ENCODE measurements around the gene MRPS22. TPM values are rescaled to one million over a fixed set of nuclear protein-coding genes. Genes with fewer than 3 reads are reported as not detected.

Gene MRPS22
- total RNA-seq, 1 experiment from 2014 or later = 45.7 TPM

- Histone ChIP-seq H3K4me1 (ENCODE audit: insufficient read depth, low read length) (no peaks in the 10 kb centered on the region), H2BK120ac (ENCODE audit: low read depth, low read length, poor library complexity, severe bottlenecking) (no peak overlapping the region), H2BK20ac (ENCODE audit: low read depth, low read length, poor library complexity, severe bottlenecking) (no peak overlapping the region), H3K27ac (ENCODE audit: insufficient read length, low read depth, low read length) (no peak overlapping the region), H2AK5ac (ENCODE audit: insufficient read length, low read length) (no peak overlapping the region), H2BK15ac (ENCODE audit: low read depth, low read length) (no peak overlapping the region), H3K18ac (ENCODE audit: insufficient read length, low read depth, low read length) (no peak overlapping the region), H2BK5ac (ENCODE audit: insufficient read length, low read length) (no peak overlapping the region), H3K56ac (ENCODE audit: insufficient read length, low read depth, low read length) (no peak overlapping the region), H3K23me2 (ENCODE audit: insufficient read length, low read depth, low read length, poor library complexity, severe bottlenecking) (no peaks in the 10 kb centered on the region), H3K79me1 (ENCODE audit: insufficient read depth, low read depth, low read length, poor library complexity, severe bottlenecking) (no peaks in the 10 kb centered on the region), H3K9ac (ENCODE audit: extremely low read depth, insufficient read length, low read length) (no peak overlapping the region), H3T11ph (ENCODE audit: low read length) (no peak overlapping the region), H4K91ac (ENCODE audit: insufficient read length, low read depth, low read length) (no peak overlapping the region), H3K4ac (ENCODE audit: low read depth, low read length) (no peak overlapping the region), H3K4me2 (ENCODE audit: insufficient read depth, insufficient read length, low read length) (no peak overlapping the region), H2AFZ (ENCODE audit: low read length) (no peak overlapping the region), H4K5ac (ENCODE audit: insufficient read length, low read depth, low read length) (no peak overlapping the region), H3K9me3 (ENCODE audit: control insufficient read depth, low read depth, low read length) (no peaks in the 10 kb centered on the region), H3K27me3 (ENCODE audit: insufficient read depth, low read length) (no peaks in the 10 kb centered on the region), H3K79me2 (ENCODE audit: insufficient read depth, low read length) (no peaks in the 10 kb centered on the region), H3K14ac (ENCODE audit: insufficient read depth, low read length) (no peak overlapping the region), H4K20me1 (ENCODE audit: control insufficient read depth, insufficient read depth, insufficient read length) (no peaks in the 10 kb centered on the region), H4K8ac (replicated peaks; ENCODE audit: insufficient read length, low read depth, low read length) (no peak overlapping the region), H3K23ac (ENCODE audit: insufficient read length, low read depth, low read length) (no peak overlapping the region), H2BK12ac (ENCODE audit: insufficient read length, low read depth, low read length) (no peak overlapping the region)
- no CpG with 5 or more reads among the region's 3 CpGs for WGBS (ENCODE audit: extremely low coverage, insufficient read length, low lambda C conversion rate)
- Mint-ChIP-seq H3K36me3 (ENCODE audit: insufficient read depth in 1 of 3, low read depth in 3 of 3) (peaks cover 18 to 80% (median 69%) of the 10 kb centered on the region in 3 experiments; a peak in 6 of 7 replicates), H3K9me3 (no peaks in the 10 kb centered on the region), H3K4me3 (no peak overlapping the region), H3K4me1 (no peaks in the 10 kb centered on the region), H3K27me3 (ENCODE audit: low read depth) (no peaks in the 10 kb centered on the region), H3K27ac (no peak overlapping the region)
- TF ChIP-seq CTCF (conservative IDR thresholded peaks at IDR 0.05) = peak; percentile 73
- DNase-seq = no peak
Measured at GRCh38 chr3:139353920-139354556, 10.2 kb downstream of the MRPS22 start.

Measured in H9 (cell line).